NCI-H187 (cell line): ENCODE data around the gene SMC4.

ENCODE experiments used
- DNase-seq, 2 experiments: peaks; one replicate each; lab custom pipeline; 2025; lab: John Stamatoyannopoulos, UW

The SMC4 gene

DNA sequence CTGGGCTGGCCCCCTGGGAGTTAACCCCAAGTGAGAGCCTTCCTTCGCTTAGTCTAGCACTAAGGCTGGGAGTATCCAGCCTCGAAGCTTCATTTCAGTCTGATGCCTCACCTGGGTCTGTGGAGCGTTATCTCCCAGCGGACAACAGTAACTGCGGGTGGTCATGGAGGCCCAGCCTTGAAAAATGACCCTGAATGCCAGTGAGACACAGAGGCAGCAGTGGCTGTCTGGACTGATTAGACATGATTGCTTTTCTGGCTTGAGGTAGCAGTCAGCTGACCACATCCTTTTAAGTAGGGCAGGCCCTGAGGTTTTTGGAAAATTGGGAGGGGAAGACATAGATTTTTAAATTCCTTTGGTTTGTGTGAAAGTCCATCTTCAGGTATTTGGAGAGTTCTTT, 78.3 kb downstream of the SMC4 start:
- no peak for DNase-seq

DNA sequence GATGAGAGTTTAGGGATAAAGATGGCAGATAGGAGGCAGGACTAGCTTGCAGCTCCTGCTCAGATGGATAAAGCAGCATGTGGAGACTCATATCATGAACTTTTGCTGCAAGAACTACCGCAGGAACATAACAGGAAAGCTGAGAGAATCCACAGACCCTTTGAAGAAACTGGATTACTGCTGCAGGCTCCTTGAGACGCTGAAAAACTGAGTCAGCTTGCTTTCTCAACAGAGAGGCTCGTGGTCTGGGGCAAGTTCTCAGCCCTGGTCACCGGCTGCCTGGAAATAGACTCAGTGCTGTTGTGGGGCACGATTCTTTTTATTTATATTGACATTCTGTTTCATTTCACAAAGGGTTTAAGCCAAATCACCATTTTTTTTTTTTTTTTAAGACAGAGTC, 78.9 kb downstream of the SMC4 start:
- no peak for DNase-seq

DNA sequence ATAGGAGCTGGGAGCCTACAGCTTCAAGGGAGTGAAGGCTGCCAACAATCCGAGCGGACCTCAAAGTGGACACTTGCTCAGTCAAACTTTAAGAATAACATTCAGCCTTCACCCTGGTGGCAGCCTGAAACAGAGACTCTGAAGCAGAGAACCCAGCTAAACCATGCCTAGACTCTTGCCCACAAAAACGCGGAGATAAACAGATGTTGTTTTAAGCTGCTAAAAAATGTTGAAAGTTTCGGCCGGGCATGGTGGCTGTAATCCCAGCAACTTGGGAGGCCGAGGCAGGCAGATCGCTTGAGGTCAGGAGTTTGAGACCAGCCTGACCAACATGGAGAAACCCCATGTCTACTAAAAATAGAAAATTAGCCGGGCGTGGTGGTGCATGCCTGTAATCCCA, 79.9 kb downstream of the SMC4 start:
- no peak for DNase-seq

DNA sequence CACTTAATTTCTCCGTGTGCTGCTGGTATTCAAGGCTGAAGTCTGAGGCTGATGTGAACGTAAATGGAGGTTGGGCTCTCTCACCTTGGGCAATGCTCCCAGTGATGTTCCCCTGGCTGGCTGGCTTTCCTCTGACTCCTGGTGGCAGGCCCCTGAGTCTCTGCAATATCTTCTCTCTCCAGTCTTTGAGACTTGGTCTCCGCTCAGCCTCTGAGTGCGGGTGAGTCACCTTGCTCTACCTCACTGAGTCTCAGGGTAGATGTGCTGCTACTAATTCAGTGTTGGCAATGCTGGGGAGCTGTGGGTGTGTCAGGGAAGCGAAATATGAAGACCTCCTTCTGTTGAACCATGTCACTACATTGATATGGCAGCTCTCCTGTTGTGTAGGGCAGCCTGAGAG, 81.5 kb downstream of the SMC4 start:
- DNase-seq, result no peak

DNA sequence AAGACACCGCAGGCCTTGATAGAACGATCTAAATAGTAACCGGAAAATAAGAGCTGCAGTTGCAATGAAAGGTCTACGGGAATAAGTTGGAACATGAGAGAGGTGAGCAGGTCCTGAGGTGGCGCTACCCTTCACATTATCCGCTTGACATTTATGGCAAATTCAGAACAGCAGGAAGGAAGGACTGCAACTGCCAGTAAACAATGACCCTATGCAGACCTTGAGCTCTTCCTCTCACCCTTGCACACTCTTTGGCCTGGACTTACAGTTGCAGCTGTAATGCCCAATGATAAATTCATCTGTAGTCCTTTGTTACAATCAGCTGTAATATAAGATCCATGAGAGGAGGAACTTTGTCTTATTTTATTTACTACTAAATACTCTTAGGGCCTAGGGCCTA, 82.4 kb downstream of the SMC4 start:
- no peak for DNase-seq

DNA sequence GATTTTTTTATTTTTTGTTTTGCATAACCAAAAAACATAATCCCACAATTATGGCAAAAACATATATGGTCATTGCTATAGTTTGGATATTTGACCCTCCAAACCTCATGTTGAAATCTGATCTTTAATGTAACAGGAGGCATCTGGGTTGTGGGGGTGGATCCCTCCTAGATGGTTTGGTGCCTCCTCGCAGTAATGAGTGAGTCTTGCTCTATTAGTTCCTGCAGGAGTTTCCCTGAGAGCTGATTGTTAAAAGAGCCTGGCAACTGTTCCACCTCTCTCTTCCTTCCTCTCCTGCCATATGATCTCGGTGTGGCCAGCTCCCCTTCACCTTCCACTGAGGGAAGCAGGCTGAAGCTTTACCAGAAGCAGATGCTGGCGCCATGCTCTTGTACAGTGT, 83.3 kb downstream of the SMC4 start:
- DNase-seq, result no peak
